Bronchial epithelial cell (primary cell): ENCODE data around the gene EIF4H. TPM values are rescaled to one million over a fixed set of nuclear protein-coding genes. Genes with fewer than 3 reads are reported as not detected.
A peak's percentile ranks its signal among the peaks of the same experiment; 100 is the strongest.

ENCODE experiments used
- DNase-seq: peaks from one replicate; pipeline ENCODE4 v3.0.0-alpha.2; 2010; ENCODE audit warnings: low read depth
- FAIRE-seq: peaks from 2 replicates; lab custom pipeline; 2011; peaks lifted over from hg19 to GRCh38; lab: Jason Lieb, UNC
- H3K27me3 ChIP-seq: 2 replicates; pipeline ENCODE4 v1.5.1; 2011; ENCODE audit warnings: low read length; ENCODE audit not compliant: control insufficient read depth, insufficient read depth
- H3K36me3 ChIP-seq: 2 replicates; pipeline ENCODE4 v1.5.1; 2011; ENCODE audit warnings: low read length; ENCODE audit not compliant: control insufficient read depth, insufficient read depth
- H3K4me3 ChIP-seq: 2 replicates; pipeline ENCODE4 v1.5.1; 2011; ENCODE audit warnings: mild to moderate bottlenecking, low read depth, low read length, control low read depth
- CTCF ChIP-seq: IDR thresholded peaks from 2 replicates; pipeline ENCODE4 v1.5.1; 2011; ENCODE audit warnings: mild to moderate bottlenecking, moderate library complexity, low read length, control low read depth, inconsistent platforms; ENCODE audit not compliant: insufficient read depth, severe bottlenecking
- total RNA-seq: library from RNA; depleted of rRNA; stranded (reverse); fragments of >200 nt; gene quantifications from 2 replicates; pipeline ENCODE4 v1.2.1, GENCODE V29; 2014

The EIF4H gene
- total RNA-seq, 1 donor from 2014 or later = 370 TPM

- DNase-seq (no peak), FAIRE-seq (no peak)
- no peak overlapping the region for H3K4me3 ChIP-seq
- no peak for TF ChIP-seq CTCF
- no peaks in the 10 kb centered on the region for H3K27me3 ChIP-seq
- H3K36me3 ChIP-seq = peaks cover 8% of the 10 kb centered on the region
These were observed 8.4 kb downstream of the EIF4H start for GRCh38 chr7:74182453-74183090.

DNA sequence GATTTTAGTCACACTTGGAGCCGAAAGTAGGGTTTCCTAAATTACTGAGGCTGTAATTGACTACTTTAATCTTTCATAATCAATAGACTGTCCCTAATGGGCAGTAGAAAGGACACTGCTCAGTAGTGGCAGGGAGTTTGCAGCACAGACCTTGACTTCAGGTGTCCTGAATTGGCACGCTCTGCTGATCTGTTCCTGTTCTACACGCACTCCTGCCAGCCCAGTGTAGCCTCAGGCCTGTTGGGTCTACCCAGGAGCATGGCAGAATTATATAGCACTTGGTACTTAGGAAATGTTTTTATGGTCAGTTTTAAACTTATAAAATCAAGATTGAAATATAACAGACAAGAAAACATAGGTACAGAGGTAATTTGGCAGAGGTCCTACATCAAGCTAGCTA is 9.0 kb downstream of the EIF4H start:
- no peak for TF ChIP-seq CTCF
- Histone ChIP-seq H3K36me3 (peaks cover 8% of the 10 kb centered on the region), H3K27me3 (no peaks in the 10 kb centered on the region), H3K4me3 (no peak overlapping the region)
- no peak for DNase-seq
- no peak for FAIRE-seq

DNA sequence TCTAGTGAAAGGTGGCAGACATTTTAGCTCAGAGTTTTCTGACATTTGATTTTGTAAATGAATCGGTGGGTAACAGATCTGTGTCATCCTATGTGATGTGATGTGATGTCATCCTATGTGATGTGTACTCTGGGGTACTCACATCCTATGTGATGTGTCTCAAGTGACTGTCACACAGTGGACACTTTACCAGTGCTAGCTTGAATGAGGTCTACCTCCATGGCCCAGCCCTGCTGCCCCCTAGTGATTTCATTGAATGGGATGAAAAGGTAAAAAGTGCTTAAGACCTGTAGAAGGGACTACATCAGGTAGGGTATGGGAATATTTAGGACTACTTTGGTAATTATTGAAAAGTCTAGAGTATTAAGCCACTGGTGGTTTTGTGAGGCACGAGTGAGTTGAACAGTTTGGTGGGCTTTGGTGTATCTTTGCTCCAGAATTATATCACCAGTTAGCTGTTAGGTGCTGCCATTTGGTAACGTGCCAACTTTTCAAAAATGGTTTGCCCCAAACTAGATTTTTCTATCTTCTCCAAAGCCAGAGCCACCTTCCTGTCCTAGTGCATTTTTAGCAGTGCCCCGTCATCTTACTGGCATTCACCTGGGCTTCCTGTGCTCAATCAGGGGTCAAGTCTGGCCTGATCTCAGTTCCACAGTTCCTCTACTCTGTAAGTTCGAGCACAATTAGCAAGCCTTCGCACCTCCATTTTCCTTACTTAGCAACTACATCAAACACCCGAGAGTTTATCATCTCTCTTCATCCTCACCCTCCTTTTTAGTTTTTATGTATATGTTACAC is 9.7 kb downstream of the EIF4H start:
- Histone ChIP-seq H3K36me3 (peaks cover 9% of the 10 kb centered on the region), H3K4me3 (no peak overlapping the region), H3K27me3 (no peaks in the 10 kb centered on the region)
- DNase-seq = no peak
- FAIRE-seq = no peak
- peak; percentile 35 for TF ChIP-seq CTCF

GRCh38 chr7:74185016-74185415 is 10.9 kb downstream of the EIF4H start:
- H3K36me3 ChIP-seq = peaks cover 11% of the 10 kb centered on the region

DNA sequence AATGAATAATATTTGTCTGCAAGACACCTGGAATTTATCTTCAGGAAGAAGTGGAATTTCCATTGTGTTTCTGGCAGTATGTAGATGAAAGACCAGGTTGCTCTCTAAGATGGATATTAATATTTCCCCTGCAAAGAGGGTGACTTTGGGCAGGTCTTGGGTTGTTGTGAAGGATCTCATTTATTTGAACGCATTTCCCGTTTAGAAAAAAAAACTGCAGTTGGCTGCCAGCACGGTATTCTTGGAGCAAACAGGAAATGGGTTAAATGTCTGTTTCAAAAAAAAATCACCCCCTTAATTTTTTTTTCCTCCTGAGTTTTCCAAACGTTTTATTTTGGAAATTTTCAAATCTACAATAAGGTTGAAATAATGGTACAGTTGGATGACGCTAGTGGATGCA is 11.5 kb downstream of the EIF4H start:
- DNase-seq = no peak
- TF ChIP-seq CTCF = no peak
- FAIRE-seq = no peak
- no peak overlapping the region for H3K4me3 ChIP-seq
- H3K27me3 ChIP-seq = no peaks in the 10 kb centered on the region
- peaks cover 15% of the 10 kb centered on the region for H3K36me3 ChIP-seq

More at GRCh38 chr7:74185016-74185415, 10.9 kb downstream of the EIF4H start:
- DNase-seq (no peak), FAIRE-seq (no peak)
- Histone ChIP-seq H3K27me3 (no peaks in the 10 kb centered on the region), H3K4me3 (no peak overlapping the region)
- TF ChIP-seq CTCF = no peak
